ENCODE results near the gene STAMBPL1. TPM values are rescaled to one million over a fixed set of nuclear protein-coding genes. Genes with fewer than 3 reads are reported as not detected.
A peak's percentile ranks its signal among the peaks of the same experiment; 100 is the strongest.

The STAMBPL1 gene
- total and polyA plus RNA-seq, 2 experiments from 2014 or later: 4.5 to 20.0 TPM

DNA sequence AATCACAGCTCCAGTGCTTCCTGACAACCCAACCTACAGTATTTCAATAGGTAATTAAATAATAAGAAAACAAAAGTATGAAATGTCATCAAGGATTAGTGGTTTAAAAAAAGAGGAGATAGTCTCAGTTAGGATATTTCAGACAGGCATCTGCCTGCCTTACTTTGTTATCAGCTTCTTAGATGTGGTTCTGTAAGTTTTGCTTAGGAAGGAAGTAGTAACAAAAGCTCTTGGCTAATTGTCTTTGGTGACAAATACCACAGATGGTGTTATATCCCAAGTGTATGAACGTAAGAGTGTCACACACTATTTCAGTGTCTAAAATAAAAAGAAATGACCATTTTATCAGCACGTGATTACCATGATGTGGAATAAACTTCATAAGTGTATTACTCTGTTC is 82.3 kb downstream of the STAMBPL1 start:
- H3K27me3 ChIP-seq: no peaks in the 10 kb centered on the region
- no peaks in the 10 kb centered on the region for H3K9me2 ChIP-seq (replicated peaks; ENCODE audit: insufficient read depth)
- H3K4me3 ChIP-seq: no peak overlapping the region
- TF ChIP-seq, protein P1, sequence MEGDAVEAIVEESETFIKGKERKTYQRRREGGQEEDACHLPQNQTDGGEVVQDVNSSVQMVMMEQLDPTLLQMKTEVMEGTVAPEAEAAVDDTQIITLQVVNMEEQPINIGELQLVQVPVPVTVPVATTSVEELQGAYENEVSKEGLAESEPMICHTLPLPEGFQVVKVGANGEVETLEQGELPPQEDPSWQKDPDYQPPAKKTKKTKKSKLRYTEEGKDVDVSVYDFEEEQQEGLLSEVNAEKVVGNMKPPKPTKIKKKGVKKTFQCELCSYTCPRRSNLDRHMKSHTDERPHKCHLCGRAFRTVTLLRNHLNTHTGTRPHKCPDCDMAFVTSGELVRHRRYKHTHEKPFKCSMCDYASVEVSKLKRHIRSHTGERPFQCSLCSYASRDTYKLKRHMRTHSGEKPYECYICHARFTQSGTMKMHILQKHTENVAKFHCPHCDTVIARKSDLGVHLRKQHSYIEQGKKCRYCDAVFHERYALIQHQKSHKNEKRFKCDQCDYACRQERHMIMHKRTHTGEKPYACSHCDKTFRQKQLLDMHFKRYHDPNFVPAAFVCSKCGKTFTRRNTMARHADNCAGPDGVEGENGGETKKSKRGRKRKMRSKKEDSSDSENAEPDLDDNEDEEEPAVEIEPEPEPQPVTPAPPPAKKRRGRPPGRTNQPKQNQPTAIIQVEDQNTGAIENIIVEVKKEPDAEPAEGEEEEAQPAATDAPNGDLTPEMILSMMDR (IDR thresholded peaks at IDR 0.05; ENCODE audit: poor library complexity): no peak
- TF ChIP-seq EZH2 (IDR thresholded peaks at IDR 0.05; ENCODE audit: borderline replicate concordance): no peak
- no peak for TF ChIP-seq EZH2phosphoT487 (IDR thresholded peaks at IDR 0.05; ENCODE audit: low read depth, severe bottlenecking, unreplicated experiment)
- H3K27ac ChIP-seq: no peak overlapping the region
- no peaks in the 10 kb centered on the region for H4K20me1 ChIP-seq (ENCODE audit: insufficient read depth, poor library complexity, severe bottlenecking)
- peaks cover 7% of the 10 kb centered on the region for H3K4me1 ChIP-seq (ENCODE audit: insufficient read depth)
- 85% methylated on average over 2 of the region's 2 CpGs for WGBS (ENCODE audit: low lambda C conversion rate, missing lambda C conversion rate)
- no peak overlapping the region for H2AFZ ChIP-seq
- DNase-seq (ENCODE audit: low spot score): no peak
- no peak overlapping the region for H3K4me2 ChIP-seq
- no peaks in the 10 kb centered on the region for H3K36me3 ChIP-seq (replicated peaks; ENCODE audit: insufficient read depth, low read depth)
- H3K9me3 ChIP-seq (ENCODE audit: low read depth): no peaks in the 10 kb centered on the region
- H3K79me2 ChIP-seq: no peaks in the 10 kb centered on the region

DNA sequence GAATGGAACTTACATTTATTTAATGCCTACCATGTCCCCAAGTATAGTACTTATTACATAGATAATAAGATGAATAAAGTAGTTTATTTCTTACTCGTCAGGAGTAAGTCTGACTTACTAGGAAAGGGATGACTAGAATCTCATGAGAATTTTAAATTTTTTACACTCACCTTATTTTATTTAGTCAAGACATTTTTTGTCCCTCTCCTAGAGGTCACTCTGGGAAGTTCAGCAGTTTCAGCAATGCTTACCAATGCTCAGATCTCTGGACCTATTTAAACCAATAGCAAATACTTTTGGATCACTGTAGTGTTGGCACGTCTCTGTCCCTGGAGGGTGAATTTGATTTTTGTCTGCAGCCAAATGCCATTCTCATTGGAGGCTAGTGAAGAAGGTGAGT is 83.3 kb downstream of the STAMBPL1 start:
- H3K27ac ChIP-seq: no peak overlapping the region
- no peak overlapping the region for H3K4me2 ChIP-seq
- H4K20me1 ChIP-seq (ENCODE audit: insufficient read depth, poor library complexity, severe bottlenecking): no peaks in the 10 kb centered on the region
- H3K9me3 ChIP-seq (ENCODE audit: low read depth): no peaks in the 10 kb centered on the region
- H3K4me1 ChIP-seq (ENCODE audit: insufficient read depth): peaks cover 7% of the 10 kb centered on the region
- H3K27me3 ChIP-seq: no peaks in the 10 kb centered on the region
- WGBS (ENCODE audit: low lambda C conversion rate, missing lambda C conversion rate): 96% methylated on average over 2 of the region's 2 CpGs
- H3K36me3 ChIP-seq (replicated peaks; ENCODE audit: insufficient read depth, low read depth): no peaks in the 10 kb centered on the region
- no peaks in the 10 kb centered on the region for H3K9me2 ChIP-seq (replicated peaks; ENCODE audit: insufficient read depth)
- no peaks in the 10 kb centered on the region for H3K79me2 ChIP-seq
- no peak for TF ChIP-seq EZH2phosphoT487 (IDR thresholded peaks at IDR 0.05; ENCODE audit: low read depth, severe bottlenecking, unreplicated experiment)
- TF ChIP-seq, protein P1 (IDR thresholded peaks at IDR 0.05; ENCODE audit: poor library complexity): no peak
- no peak overlapping the region for H3K4me3 ChIP-seq
- H2AFZ ChIP-seq: no peak overlapping the region
- no peak for DNase-seq (ENCODE audit: low spot score)

DNA sequence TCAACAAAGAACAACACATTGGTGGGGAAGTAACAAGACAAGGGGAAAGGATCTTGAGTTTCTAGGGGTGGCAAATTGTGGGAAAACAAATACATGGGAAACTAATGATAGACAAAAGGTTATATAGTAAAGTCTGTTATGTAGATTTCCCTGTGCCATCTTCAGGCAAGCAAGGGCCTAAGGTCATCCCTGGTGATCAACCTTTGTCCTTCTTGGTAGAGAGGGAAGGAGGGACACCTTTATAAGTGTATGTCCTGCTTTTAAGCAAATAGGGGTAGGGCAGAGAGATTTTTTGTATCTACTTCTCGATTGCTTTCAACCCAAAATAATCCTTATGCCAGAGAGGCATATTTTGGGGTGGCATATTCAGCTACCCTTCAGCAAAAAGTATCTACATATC is 84.3 kb downstream of the STAMBPL1 start:
- 88% methylated on average over 1 of the region's 1 CpG for WGBS (ENCODE audit: low lambda C conversion rate, missing lambda C conversion rate)
- H3K36me3 ChIP-seq (replicated peaks; ENCODE audit: insufficient read depth, low read depth): no peaks in the 10 kb centered on the region
- peaks cover 7% of the 10 kb centered on the region for H3K4me1 ChIP-seq (ENCODE audit: insufficient read depth)
- H3K79me2 ChIP-seq: no peaks in the 10 kb centered on the region
- no peak overlapping the region for H3K4me2 ChIP-seq
- TF ChIP-seq EZH2phosphoT487 (IDR thresholded peaks at IDR 0.05; ENCODE audit: low read depth, severe bottlenecking, unreplicated experiment): no peak
- TF ChIP-seq EZH2 (IDR thresholded peaks at IDR 0.05; ENCODE audit: borderline replicate concordance): no peak
- TF ChIP-seq, protein P1 (IDR thresholded peaks at IDR 0.05; ENCODE audit: poor library complexity): no peak
- no peaks in the 10 kb centered on the region for H4K20me1 ChIP-seq (ENCODE audit: insufficient read depth, poor library complexity, severe bottlenecking)
- DNase-seq (ENCODE audit: low spot score): no peak
- H2AFZ ChIP-seq: no peak overlapping the region
- H3K27me3 ChIP-seq: no peaks in the 10 kb centered on the region
- H3K9me2 ChIP-seq (replicated peaks; ENCODE audit: insufficient read depth): no peaks in the 10 kb centered on the region
- no peaks in the 10 kb centered on the region for H3K9me3 ChIP-seq (ENCODE audit: low read depth)
- no peak overlapping the region for H3K4me3 ChIP-seq
- H3K27ac ChIP-seq: no peak overlapping the region

DNA sequence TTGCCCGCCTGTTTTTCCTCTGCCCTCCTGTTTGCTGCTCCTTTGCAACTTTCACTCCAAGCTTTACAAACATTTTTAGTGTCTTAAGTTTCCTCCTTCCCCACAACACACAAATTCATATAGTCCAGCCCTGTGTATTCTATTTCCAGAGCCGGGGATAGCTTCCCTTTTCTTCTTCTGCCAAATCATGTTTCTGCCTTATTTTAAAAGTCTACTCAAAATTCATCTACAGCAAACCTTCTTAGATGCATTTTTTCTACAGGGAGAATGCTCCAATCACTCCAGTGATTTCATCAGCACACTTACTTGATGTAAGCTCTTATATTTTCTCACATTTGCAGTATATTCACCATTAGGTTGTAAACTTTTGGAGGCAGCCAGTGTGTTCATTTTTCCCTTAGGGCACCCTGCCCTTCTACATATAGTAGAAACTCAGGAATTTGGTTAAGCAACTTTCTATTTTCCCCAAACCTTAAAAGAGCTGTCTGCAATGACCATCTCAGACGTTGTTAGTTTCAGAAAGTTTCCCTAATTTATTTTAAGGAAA is 84.9 kb downstream of the STAMBPL1 start:
- Histone ChIP-seq H3K36me3 (replicated peaks; ENCODE audit: insufficient read depth, low read depth) (no peaks in the 10 kb centered on the region), H2AFZ (no peak overlapping the region), H3K9me2 (replicated peaks; ENCODE audit: insufficient read depth) (no peaks in the 10 kb centered on the region), H4K20me1 (ENCODE audit: insufficient read depth, poor library complexity, severe bottlenecking) (no peaks in the 10 kb centered on the region), H3K27ac (no peak overlapping the region), H3K9me3 (ENCODE audit: low read depth) (no peaks in the 10 kb centered on the region), H3K79me2 (no peaks in the 10 kb centered on the region), H3K4me2 (peak overlapping the region; percentile 18), H3K4me1 (ENCODE audit: insufficient read depth) (peaks cover 7% of the 10 kb centered on the region), H3K27me3 (no peaks in the 10 kb centered on the region), H3K4me3 (no peak overlapping the region)
- TF ChIP-seq EZH2phosphoT487 (IDR thresholded peaks at IDR 0.05; ENCODE audit: low read depth, severe bottlenecking, unreplicated experiment) (no peak), EZH2 (IDR thresholded peaks at IDR 0.05; ENCODE audit: borderline replicate concordance) (no peak)
- TF ChIP-seq, protein P1 (IDR thresholded peaks at IDR 0.05; ENCODE audit: poor library complexity): no peak
- DNase-seq (ENCODE audit: low spot score): no peak
- 63% methylated on average over 3 of the region's 3 CpGs for WGBS (ENCODE audit: low lambda C conversion rate, missing lambda C conversion rate)
